OCI-LY3 (cell line): ENCODE measurements around the gene VPS54.

Source experiments
- H2AFZ ChIP-seq: fragments of 200-600, 300-600 bp; shearing (Covaris generic); 2 replicates; pipeline ENCODE4 v1.6.0; 2014; ENCODE audit warnings: antibody characterized with exemption, low read depth, low read length
- H3K27ac ChIP-seq: fragments of 200-600, 300-600 bp; sonication (generic); 2 replicates; pipeline ENCODE4 v1.5.1; 2014; ENCODE audit warnings: mild to moderate bottlenecking, low read length, moderate library complexity, mixed read lengths
- H3K27me3 ChIP-seq: fragments of 200-600, 300-600 bp; sonication (generic); 2 replicates; pipeline ENCODE4 v1.6.1; 2014; ENCODE audit warnings: low read depth, low read length, mixed read lengths
- H3K36me3 ChIP-seq: fragments of 200-600, 300-600 bp; sonication (generic); replicated peaks from 2 replicates; pipeline ENCODE3; 2014; ENCODE audit warnings: low read depth, low read length, mixed read lengths
- H3K4me1 ChIP-seq: fragments of 300-600, 200-600 bp; sonication (generic); 2 replicates; pipeline ENCODE4 v1.6.1; 2014; ENCODE audit warnings: low read length, mixed read lengths
- H3K4me2 ChIP-seq: fragments of 200-600, 300-600 bp; sonication (generic); 2 replicates; pipeline ENCODE4 v1.6.1; 2014; ENCODE audit warnings: low read length, mixed read lengths
- H3K4me3 ChIP-seq: fragments of 300-600, 200-600 bp; sonication (generic); 2 replicates; pipeline ENCODE4 v1.5.1; 2014; ENCODE audit warnings: antibody characterized with exemption, mild to moderate bottlenecking, low read length, moderate library complexity
- H3K79me2 ChIP-seq: fragments of 300-600, 200-600 bp; shearing (Covaris generic); 2 replicates; pipeline ENCODE4 v1.6.1; 2014; ENCODE audit warnings: mild to moderate bottlenecking, low read length, mixed read lengths
- H3K9ac ChIP-seq: fragments of 300-600, 200-600 bp; shearing (Covaris generic); 2 replicates; pipeline ENCODE4 v1.6.0; 2014; ENCODE audit warnings: mild to moderate bottlenecking, low read length, moderate library complexity
- H3K9me3 ChIP-seq: fragments of 200-600, 300-600 bp; shearing (Covaris generic); 2 replicates; pipeline ENCODE4 v1.6.1; 2014; ENCODE audit warnings: low read length, mixed read lengths; ENCODE audit not compliant: insufficient read depth
- H4K20me1 ChIP-seq: fragments of 200-600, 300-600 bp; sonication (generic); 2 replicates; pipeline ENCODE4 v1.6.1; 2016; ENCODE audit warnings: low read length, mixed read lengths; ENCODE audit not compliant: insufficient read depth
- EZH2phosphoT487 ChIP-seq: fragments of 200-600 bp; shearing (Covaris generic); IDR thresholded peaks from 2 replicates; pipeline ENCODE4 v1.6.1; 2018; ENCODE audit warnings: antibody characterized with exemption, mixed run types, low read depth
- TF ChIP-seq, protein P1 (sequence below): fragments of 200-600, 300-600 bp; sonication (generic); IDR thresholded peaks from 2 replicates; pipeline ENCODE4 v1.5.1; 2014; ENCODE audit warnings: antibody characterized with exemption, low read length, low read depth

The VPS54 gene

GRCh38 chr2:63875559-63876245 is 143.5 kb downstream of the VPS54 start:
- Histone ChIP-seq H3K9ac (no peak overlapping the region), H3K9me3 (no peaks in the 10 kb centered on the region), H4K20me1 (no peaks in the 10 kb centered on the region), H3K27me3 (no peaks in the 10 kb centered on the region), H3K4me3 (no peak overlapping the region), H3K27ac (no peak overlapping the region), H3K79me2 (no peaks in the 10 kb centered on the region), H2AFZ (no peak overlapping the region), H3K4me2 (no peak overlapping the region), H3K4me1 (no peaks in the 10 kb centered on the region), H3K36me3 (peaks cover 22% of the 10 kb centered on the region)
- TF ChIP-seq, protein P1, sequence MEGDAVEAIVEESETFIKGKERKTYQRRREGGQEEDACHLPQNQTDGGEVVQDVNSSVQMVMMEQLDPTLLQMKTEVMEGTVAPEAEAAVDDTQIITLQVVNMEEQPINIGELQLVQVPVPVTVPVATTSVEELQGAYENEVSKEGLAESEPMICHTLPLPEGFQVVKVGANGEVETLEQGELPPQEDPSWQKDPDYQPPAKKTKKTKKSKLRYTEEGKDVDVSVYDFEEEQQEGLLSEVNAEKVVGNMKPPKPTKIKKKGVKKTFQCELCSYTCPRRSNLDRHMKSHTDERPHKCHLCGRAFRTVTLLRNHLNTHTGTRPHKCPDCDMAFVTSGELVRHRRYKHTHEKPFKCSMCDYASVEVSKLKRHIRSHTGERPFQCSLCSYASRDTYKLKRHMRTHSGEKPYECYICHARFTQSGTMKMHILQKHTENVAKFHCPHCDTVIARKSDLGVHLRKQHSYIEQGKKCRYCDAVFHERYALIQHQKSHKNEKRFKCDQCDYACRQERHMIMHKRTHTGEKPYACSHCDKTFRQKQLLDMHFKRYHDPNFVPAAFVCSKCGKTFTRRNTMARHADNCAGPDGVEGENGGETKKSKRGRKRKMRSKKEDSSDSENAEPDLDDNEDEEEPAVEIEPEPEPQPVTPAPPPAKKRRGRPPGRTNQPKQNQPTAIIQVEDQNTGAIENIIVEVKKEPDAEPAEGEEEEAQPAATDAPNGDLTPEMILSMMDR, result no peak
- no peak for TF ChIP-seq EZH2phosphoT487

- Histone ChIP-seq H4K20me1 (no peaks in the 10 kb centered on the region), H3K4me3 (no peak overlapping the region), H3K4me2 (no peak overlapping the region), H3K27ac (no peak overlapping the region), H3K27me3 (no peaks in the 10 kb centered on the region), H3K4me1 (no peaks in the 10 kb centered on the region), H3K9ac (no peak overlapping the region), H2AFZ (no peak overlapping the region), H3K79me2 (no peaks in the 10 kb centered on the region), H3K36me3 (peaks cover 22% of the 10 kb centered on the region), H3K9me3 (no peaks in the 10 kb centered on the region)
- no peak for TF ChIP-seq EZH2phosphoT487
- TF ChIP-seq, protein P1, result no peak
These were observed 144.1 kb downstream of the VPS54 start for GRCh38 chr2:63875131-63875527.

GRCh38 chr2:63874204-63875130 is 144.8 kb downstream of the VPS54 start:
- Histone ChIP-seq H2AFZ (no peak overlapping the region), H3K27me3 (no peaks in the 10 kb centered on the region), H3K9me3 (no peaks in the 10 kb centered on the region), H3K9ac (no peak overlapping the region), H3K36me3 (peaks cover 22% of the 10 kb centered on the region), H3K4me1 (no peaks in the 10 kb centered on the region), H3K4me2 (no peak overlapping the region), H3K27ac (no peak overlapping the region), H4K20me1 (no peaks in the 10 kb centered on the region), H3K4me3 (no peak overlapping the region), H3K79me2 (no peaks in the 10 kb centered on the region)
- TF ChIP-seq EZH2phosphoT487, result no peak
- TF ChIP-seq, protein P1, result no peak

- Histone ChIP-seq H3K9ac (no peak overlapping the region), H2AFZ (no peak overlapping the region), H3K4me2 (no peak overlapping the region), H3K9me3 (no peaks in the 10 kb centered on the region), H3K36me3 (peaks cover 22% of the 10 kb centered on the region), H3K4me1 (no peaks in the 10 kb centered on the region), H3K27me3 (no peaks in the 10 kb centered on the region), H4K20me1 (no peaks in the 10 kb centered on the region), H3K4me3 (no peak overlapping the region), H3K27ac (no peak overlapping the region), H3K79me2 (no peaks in the 10 kb centered on the region)
- TF ChIP-seq, protein P1, result no peak
- no peak for TF ChIP-seq EZH2phosphoT487
These were observed 146.5 kb downstream of the VPS54 start for GRCh38 chr2:63872571-63873328.
